ENCODE results near the gene NPAS3.

DNA sequence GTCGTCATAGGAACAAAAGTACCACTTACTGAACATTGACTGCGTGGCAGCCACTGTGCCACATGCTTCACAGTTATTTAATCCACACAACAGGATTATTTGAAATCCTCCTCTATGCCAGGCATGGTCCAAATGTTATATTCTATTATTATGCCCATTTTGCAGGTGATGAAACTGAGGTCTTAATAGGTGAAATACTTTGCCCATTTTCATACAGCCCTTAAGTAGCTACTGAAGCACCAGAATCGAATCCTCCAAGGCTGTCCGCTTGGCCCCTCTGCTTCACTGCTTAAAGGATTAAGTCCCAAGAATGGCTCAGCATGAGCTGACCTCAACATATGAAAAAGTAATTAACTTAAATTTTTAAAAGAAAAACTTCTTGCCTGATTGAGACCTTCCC, 799.4 kb downstream of the NPAS3 start:
- TF ChIP-seq, protein P1, sequence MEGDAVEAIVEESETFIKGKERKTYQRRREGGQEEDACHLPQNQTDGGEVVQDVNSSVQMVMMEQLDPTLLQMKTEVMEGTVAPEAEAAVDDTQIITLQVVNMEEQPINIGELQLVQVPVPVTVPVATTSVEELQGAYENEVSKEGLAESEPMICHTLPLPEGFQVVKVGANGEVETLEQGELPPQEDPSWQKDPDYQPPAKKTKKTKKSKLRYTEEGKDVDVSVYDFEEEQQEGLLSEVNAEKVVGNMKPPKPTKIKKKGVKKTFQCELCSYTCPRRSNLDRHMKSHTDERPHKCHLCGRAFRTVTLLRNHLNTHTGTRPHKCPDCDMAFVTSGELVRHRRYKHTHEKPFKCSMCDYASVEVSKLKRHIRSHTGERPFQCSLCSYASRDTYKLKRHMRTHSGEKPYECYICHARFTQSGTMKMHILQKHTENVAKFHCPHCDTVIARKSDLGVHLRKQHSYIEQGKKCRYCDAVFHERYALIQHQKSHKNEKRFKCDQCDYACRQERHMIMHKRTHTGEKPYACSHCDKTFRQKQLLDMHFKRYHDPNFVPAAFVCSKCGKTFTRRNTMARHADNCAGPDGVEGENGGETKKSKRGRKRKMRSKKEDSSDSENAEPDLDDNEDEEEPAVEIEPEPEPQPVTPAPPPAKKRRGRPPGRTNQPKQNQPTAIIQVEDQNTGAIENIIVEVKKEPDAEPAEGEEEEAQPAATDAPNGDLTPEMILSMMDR (IDR thresholded peaks at IDR 0.05) = no peak
- TF ChIP-seq POLR2A (IDR thresholded peaks at IDR 0.05; ENCODE audit: low read length) (no peak), JUN (IDR thresholded peaks at IDR 0.05) (no peak), KDM1A (IDR thresholded peaks at IDR 0.05; ENCODE audit: low read depth) (no peak), EP300 (IDR thresholded peaks at IDR 0.05) (no peak), RFX5 (IDR thresholded peaks at IDR 0.05) (no peak), NPAS2 (CRISPR knock-in tag; IDR thresholded peaks at IDR 0.05; ENCODE audit: borderline replicate concordance) (no peak)
- TF ChIP-seq, protein P2, sequence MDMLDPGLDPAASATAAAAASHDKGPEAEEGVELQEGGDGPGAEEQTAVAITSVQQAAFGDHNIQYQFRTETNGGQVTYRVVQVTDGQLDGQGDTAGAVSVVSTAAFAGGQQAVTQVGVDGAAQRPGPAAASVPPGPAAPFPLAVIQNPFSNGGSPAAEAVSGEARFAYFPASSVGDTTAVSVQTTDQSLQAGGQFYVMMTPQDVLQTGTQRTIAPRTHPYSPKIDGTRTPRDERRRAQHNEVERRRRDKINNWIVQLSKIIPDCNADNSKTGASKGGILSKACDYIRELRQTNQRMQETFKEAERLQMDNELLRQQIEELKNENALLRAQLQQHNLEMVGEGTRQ (IDR thresholded peaks at IDR 0.05) = no peak

Measured in A549 (cell line).